Renal pelvis (tissue), 4 donors: ENCODE data around the gene C1orf21. TPM values are rescaled to one million over a fixed set of nuclear protein-coding genes. Genes with fewer than 3 reads are reported as not detected.

Source experiments
- DNase-seq: peaks from one replicate; pipeline ENCODE4 v3.0.0-alpha.2; 2013
- polyA plus RNA-seq, 3 donors: library from polyadenylated mRNA; unstranded; fragments of 120-200 nt; gene quantifications; one replicate each; pipeline ENCODE4 v1.2.1, GENCODE V29; 2013; ENCODE audit not compliant: insufficient read length in 3 of 3

The C1orf21 gene
- polyA plus RNA-seq, 3 donors = 28.2 to 31.9 (median 29.2) TPM

- no peak for DNase-seq
These were observed 123.3 kb downstream of the C1orf21 start for GRCh38 chr1:184510110-184510509.

GRCh38 chr1:184512724-184513123 lies 125.9 kb downstream of the C1orf21 start:
- DNase-seq = no peak

GRCh38 chr1:184513421-184513820 lies 126.6 kb downstream of the C1orf21 start:
- no peak for DNase-seq

- no peak for DNase-seq
These were observed 127.1 kb downstream of the C1orf21 start for GRCh38 chr1:184513966-184514365.

GRCh38 chr1:184514447-184514846 lies 127.6 kb downstream of the C1orf21 start:
- no peak for DNase-seq

GRCh38 chr1:184517130-184517529 lies 130.3 kb downstream of the C1orf21 start:
- DNase-seq = no peak

- no peak for DNase-seq
These were observed 132.0 kb downstream of the C1orf21 start for GRCh38 chr1:184518736-184519357.

GRCh38 chr1:184520336-184520735 lies 133.5 kb downstream of the C1orf21 start:
- DNase-seq = no peak

GRCh38 chr1:184524248-184524647 lies 137.4 kb downstream of the C1orf21 start:
- no peak for DNase-seq

GRCh38 chr1:184527402-184527801 lies 140.6 kb downstream of the C1orf21 start:
- no peak for DNase-seq

- no peak for DNase-seq
These were observed 143.4 kb downstream of the C1orf21 start for GRCh38 chr1:184530226-184530625.

GRCh38 chr1:184531296-184531695 lies 144.5 kb downstream of the C1orf21 start:
- DNase-seq = no peak

GRCh38 chr1:184532199-184532598 lies 145.4 kb downstream of the C1orf21 start:
- no peak for DNase-seq

- DNase-seq = no peak
These were observed 146.2 kb downstream of the C1orf21 start for GRCh38 chr1:184533049-184533448.

GRCh38 chr1:184533915-184534314 lies 147.1 kb downstream of the C1orf21 start:
- DNase-seq = no peak

GRCh38 chr1:184534690-184535089 lies 147.9 kb downstream of the C1orf21 start:
- peak; percentile 16 for DNase-seq

- DNase-seq = no peak
These were observed 148.6 kb downstream of the C1orf21 start for GRCh38 chr1:184535191-184535970.

- DNase-seq = no peak
These were observed 149.6 kb downstream of the C1orf21 start for GRCh38 chr1:184536246-184536985.

GRCh38 chr1:184539580-184539979 lies 152.8 kb downstream of the C1orf21 start:
- DNase-seq = no peak

GRCh38 chr1:184541537-184542152 lies 154.8 kb downstream of the C1orf21 start:
- DNase-seq = no peak

- DNase-seq = no peak
These were observed 155.5 kb downstream of the C1orf21 start for GRCh38 chr1:184542291-184542690.

- no peak for DNase-seq
These were observed 158.8 kb downstream of the C1orf21 start for GRCh38 chr1:184545601-184546000.
